DMS53 (cell line): Measurements from ENCODE around the gene PDE9A.
"Not testable (repeated sequence)": the region's sequence is repeated elsewhere in the genome, so short reads cannot be mapped to it uniquely, and the experiment has no call there.

ENCODE experiments used
- DNase-seq: peaks from one replicate; lab custom pipeline; 2025; lab: John Stamatoyannopoulos, UW

Gene PDE9A

DNA sequence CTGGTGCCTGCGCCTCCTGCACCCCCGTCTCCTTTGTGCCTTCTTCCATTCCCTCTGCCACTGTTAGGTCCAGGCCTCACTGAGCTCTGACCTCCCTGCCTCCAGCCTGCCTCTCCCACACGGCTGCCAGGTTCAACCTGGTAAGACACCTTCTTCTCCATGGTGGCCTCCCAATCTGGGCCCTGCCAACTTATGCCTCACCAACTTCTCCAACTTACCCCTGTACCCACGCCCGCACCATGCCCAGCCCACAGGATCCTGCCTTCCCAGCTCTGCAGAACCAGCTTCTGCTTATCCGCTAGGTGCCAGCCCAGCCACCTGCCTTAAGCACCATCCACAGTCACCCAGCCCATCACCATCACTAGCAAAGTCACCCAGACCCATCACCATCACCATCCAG is 37.2 kb downstream of the PDE9A start:
- DNase-seq: no peak

DNA sequence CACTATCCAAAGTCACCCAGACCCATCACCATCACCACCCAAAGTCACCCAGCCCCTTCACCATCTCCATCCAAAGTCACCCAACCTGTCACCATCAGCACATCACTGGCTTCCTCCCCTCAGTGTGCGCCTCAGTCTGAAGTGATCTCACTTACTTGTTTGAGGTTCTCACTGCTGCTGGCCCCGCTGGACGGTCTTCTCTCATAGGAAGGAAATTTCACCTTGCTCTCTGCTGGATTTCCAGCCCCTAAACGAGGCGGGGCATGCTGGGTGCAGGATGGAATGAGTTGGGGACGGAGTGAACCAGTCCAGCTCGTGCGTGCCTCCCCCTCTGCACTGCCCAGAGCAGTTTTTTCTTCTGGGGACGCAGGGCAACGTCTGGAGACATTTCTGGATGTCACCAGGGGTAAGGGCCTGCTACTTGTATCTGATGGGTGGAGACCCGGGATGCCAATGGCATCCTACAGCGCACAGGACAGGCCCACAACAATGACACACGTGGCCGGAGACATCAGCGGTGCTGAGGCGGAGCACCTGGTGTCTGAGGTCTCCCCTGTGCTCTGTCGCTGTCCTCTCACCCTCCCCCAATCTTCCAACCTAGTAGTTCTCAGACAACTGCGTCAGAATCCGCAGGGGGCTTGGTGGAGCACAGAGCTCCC is 38.6 kb downstream of the PDE9A start:
- DNase-seq: no peak

DNA sequence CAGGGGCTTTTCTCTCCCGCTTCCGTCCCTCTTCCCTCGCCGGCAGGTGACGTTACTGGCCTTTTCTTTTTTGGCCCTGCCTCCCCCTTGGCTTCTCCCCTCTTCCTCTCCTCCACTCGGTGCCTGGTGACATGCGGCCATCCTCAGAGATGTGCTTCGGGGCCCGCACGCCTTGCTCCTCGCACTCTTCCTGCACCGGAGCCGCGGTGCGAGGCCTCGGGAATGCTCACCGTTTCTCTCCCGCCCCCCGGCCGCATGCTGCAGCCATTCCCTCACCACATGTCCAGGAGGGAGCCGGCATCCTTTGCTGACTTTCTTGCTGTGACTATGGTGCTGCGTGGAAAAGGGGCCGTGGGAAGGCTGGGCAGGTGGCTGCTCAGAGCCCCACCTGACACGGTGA is 39.3 kb downstream of the PDE9A start:
- no peak for DNase-seq

DNA sequence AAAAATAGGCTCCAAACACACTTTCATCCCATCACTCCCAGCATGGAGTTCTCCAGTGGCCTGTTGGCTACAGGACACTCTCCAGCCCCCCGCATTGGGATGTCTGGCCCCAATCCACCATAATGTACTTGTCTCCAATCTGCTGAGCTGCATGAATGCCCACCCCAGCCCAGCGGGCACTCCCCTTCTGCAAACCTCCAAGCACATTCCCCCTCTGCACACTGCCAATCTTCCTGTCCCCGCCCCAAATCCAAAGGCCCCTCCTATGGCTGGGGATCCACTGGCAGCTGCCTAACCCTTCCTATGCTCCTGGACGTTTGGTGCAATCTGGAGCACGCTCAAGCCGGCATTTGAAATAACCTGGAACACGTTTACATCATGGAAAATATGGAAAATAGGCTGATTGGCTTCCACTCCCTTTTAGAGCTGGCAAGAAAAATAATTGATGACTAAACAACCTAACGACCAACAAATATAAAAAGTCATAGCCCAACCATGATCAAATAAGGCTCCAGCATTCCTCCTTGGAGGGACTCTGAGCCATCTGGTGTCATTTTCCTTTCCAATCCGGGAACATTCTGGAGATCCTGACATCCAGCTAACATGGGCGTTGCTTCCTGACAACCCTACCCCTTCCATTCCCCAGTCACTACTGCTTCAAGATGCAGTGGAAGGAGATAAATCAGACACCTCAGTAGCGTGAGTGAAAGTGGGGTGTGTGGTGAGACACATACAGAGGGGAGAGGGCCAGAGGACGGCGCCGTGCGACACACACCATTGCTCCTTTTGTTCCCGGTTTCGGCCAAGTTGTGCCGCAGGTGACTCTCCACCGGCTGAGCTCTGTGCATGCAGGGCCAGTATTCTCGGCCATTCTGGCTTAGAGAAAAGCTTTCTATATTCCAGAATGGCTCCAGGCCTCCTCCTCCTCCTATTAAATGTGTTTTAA is 41.6 kb downstream of the PDE9A start:
- no peak for DNase-seq

DNA sequence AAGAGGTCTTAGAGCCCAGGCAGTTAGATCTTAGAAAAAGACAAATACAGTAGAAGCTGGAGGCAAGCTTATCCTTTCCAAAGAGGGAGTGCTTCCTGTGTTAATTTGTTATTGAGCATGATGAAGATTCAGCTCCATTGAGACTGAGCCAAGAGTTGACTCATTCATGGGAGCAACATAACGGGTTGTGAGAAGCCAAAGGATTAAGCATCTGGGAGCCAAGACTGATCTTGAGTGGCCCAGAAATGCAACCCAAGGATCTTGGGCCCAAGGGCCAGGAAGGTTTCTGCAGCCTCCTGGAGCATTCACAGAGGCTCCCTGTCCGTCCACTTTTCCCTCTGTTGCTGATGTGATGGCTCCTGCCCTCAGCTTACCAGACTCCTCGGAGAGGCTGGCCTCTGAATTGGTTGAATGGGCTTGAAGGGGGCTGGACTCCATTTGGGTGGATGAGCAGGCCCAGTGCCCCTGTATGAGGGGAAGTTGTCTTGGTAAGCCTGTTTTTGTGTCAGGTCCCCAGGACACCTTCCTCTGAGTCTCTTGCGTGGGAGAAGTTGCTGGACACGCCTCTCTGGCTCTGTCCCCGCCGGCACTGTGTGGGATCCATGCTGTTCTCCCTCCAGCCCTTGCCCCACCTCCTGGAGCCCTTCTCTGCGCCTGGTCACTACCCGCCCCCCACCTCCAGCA is 42.4 kb downstream of the PDE9A start:
- DNase-seq: no peak

DNA sequence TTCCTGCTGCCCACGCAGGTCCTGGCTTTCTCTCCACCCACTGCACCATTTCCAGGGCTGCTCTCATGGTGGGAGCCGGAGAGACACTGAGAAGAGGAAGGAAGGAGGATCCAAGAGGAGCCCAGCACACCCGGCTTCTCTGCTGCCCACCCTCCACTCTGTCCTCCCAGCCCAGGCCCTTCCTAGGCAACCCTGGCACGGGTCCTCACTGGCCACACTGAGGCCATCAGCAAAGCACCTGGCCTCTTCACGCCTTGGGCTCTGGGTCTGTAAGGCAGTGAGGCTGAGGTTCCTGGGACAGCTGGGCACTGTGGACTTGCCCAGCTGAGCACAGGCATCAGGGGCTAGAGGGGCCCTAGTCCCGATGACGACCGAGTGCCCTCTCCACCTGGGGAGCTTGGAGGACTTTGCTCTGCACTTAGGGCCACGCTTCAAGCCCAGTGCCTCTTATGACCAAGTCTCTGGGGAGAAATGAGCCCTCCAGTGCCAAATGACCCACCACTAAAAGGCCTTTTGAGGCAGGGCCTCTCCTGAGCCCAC is 43.1 kb downstream of the PDE9A start:
- no peak for DNase-seq

DNA sequence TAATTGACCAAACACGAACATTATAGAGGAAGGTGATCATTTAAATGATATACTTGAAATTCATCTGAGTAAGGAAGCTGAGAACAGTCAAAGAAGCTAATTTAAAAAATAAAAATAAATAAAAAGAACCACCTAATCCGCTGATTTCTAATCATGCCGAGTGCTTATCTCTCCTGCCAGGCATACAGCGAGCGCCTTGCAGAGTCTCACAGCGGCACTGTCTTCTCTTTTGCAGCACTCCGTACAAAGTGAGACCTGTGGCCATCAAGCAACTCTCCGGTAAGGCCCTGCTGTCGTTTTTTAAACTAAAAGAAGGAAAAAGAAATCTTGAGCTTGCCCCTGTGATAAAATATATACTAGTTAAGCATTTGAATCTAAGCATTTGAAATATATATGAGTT is 45.3 kb downstream of the PDE9A start:
- no peak for DNase-seq

DNA sequence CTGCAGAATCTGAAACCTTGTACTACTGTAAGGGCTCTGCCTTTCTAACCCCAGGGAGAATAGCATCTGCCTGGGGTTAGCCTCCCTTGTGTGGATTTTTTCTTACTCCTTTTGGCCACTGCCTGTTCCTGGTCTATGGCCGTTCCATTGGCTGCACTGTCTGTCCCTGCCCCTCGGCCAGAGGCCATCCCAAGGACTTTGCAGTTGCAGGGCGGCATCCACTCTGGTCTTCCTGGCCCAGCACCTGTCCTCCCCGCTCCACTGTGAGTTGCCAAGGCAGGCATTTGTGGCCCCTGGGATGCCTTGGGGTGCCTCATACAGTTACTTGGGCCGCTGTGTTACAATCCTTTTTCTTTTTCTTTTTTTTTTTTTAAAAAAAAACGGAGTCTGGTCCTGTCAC is 45.8 kb downstream of the PDE9A start:
- no peak for DNase-seq

DNA sequence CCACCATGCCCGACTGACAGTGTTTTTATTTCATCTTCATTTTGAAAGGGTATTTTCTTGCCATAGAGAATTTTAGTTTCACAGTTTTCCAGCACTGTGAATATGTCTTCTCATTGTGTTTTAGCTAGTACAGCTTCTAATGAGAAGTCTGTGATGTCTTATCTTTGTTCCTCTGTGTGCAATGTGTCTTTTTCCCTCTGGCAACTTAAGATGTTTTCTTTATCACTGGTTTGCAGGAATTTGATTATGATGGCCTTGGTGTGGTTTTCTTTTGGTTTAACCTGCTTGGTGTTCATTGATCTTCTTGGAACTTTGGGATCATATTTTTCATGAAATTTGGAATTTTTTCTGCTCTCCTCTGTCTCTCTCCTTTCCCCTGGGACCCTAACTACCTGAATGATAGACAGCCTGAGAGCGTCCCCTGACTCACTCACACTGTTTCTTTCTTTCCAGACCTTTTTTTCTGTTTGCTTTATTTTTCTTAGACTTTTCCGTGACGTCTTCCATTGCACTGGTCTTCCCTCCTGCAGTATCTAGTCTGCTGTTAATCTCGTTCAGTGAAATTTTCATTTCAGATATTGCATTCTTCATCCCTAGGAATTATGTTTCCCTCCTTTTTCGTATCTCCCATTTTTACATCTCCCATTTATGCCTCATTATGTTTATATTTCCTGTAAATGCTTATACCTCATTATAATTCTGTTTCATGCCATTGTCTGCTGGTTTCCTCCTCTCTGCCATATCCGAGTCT is 48.5 kb downstream of the PDE9A start:
- DNase-seq: no peak

DNA sequence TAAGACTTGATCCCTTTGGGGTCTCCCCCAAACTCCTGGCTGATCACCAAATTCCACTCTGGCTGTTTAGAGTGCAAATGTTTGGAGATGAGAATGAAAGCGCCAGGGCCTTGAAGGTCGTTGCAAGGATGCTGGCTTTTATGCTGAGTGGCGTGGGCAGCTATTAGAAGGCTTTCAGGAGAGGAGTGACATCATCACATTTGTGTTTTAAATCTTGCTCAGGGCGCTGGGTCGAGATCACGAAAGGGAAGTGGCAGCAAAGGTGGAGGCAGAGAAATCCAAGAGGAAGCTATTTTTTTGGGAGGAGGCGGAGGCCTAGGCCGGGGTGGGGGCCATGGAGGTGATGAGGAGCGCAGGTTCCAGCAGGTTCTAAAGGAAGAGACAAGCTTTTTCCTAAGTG is 49.3 kb downstream of the PDE9A start:
- DNase-seq: no peak

DNA sequence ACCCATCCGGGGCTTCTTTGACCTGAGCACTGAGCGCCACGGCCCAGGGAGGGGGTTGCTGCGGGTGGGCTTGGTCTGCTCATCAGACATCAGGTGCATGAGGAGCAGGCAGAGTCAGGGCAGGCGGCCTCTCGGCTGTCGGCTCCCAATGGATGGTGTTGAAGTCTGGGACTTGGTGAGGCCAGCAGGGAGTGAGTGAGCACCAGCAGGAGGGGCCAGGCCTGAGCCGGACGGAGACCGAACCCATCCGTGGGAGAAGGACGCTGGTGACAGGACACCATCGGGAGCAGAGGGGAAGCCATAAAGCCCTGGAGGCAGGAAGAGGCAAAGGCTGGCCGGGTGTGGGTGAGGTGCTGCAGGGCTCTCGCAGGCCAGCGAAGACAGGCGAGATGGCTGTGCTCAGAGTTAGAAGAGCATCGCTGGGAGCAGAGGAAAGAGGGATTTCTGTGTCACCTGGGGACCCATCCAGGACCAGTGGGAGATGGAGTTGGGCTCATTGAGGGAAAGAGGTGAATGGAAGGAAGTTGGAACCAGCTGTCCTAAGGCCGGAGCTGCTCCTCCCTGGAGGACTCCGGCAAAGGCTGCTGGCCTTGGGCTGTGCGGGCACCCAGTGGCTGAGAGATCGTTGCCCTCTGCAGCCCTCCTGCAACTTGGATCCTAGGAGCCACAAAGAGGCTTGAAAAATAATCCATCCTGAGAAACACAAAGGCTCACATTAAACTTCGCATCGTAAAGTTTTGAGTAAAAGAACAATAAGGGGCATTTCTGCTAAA is 49.9 kb downstream of the PDE9A start:
- DNase-seq: no peak

DNA sequence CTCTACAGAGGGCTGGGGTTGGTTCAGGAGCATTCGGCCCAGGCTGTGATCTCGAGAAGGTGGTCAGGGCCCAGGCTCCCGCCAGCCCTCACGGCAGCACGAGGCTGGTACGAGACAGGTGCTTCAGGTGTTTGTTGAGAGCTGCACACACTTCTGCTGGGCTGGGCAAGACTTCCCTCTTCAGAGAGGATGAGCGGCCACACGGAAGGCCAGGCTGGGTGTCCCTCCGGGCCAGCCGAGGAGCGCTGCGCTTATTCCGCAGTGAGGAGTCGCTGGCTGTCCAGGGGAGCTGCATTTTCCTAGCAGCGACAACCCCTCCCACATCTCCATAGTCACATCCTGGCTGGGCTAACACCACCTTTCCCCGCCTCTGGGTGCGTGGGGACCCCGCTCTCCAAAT is 50.5 kb downstream of the PDE9A start:
- no peak for DNase-seq

DNA sequence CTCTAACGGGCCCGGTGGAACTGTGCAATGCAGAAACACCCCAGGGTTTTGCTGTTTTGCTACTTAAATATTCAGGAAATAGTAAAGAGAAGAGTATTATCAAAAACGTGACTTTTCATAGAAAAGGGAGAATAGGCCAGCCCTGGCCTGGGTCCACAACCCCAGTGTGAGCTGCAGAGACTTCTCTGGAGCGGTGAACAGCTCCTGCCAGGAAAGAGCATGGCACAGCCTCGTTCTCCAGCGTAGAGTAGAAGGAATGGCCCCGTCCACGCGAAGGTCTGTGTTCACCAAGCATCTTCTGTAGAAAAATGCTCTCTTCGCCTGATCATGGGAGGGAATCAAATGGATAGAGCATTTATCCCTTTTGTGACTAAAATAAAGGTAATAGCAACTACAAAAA is 51.4 kb downstream of the PDE9A start:
- DNase-seq: no peak

DNA sequence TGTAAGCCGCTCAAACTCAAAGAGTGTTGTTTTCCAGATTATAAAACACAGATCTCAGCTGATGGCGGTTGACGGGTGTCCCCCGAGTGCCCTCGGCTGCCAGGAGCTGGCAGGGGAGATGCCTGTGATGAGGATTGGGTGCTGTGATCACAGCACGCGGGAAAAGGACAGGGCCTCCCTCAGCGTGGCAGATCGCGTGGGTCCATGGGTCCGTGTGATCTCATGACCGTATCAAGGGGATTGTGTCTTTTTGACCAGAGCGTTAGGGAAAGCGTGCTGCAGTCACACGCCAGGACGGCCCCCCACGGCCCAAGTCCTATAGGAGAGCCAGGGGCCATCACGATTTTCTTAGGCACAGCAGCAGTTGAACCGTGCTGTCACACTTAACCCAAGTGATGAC is 51.9 kb downstream of the PDE9A start:
- no peak for DNase-seq

DNA sequence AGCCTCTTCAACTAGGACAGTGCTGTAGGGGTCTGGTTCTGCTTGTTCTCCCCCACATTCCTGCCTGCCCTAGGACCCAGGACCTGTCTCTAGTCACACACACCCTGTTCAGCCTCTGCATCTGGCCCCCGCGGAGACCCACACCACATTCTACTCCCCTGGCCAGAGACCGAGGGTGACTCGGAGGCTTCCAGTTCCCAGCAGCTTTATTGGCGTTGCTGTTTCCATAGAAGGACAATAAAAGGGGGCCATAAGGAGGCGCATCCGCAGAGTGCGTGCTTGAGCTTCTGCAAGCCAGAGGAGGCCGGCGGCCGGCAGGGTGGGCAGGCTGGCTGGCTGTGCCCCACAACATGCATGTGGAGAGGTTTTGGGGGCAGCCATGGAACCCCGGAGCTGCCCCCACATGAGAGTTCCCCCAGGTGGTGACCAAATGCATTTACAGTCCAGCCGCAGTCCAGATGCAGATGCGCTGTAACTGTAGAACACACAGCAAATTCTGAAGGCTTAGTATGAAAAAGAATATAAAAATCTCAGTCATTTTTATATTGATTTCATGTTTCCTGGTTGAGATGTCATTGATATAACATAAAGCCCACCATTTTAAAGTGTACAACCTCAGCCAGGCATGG is 52.4 kb downstream of the PDE9A start:
- DNase-seq: no peak

DNA sequence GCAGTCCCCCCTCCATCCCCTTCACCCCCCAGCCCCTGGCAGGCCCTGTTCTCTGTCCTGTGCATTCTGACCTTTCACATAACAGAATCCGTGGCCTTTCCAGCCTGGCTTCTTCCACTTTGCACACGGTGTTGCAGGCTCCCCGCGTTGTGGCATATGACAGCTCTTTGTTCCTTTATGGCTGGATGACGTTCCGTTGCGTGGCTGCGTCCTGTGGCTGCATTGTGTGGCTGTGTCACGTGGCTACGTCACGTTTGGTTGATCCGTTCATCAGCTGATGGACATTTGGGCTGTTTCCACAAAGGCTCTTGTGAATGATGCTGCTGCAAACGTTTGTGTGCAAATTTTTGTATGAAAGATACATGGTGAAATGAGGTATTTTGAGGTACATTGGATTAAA is 53.3 kb downstream of the PDE9A start:
- DNase-seq: no peak

DNA sequence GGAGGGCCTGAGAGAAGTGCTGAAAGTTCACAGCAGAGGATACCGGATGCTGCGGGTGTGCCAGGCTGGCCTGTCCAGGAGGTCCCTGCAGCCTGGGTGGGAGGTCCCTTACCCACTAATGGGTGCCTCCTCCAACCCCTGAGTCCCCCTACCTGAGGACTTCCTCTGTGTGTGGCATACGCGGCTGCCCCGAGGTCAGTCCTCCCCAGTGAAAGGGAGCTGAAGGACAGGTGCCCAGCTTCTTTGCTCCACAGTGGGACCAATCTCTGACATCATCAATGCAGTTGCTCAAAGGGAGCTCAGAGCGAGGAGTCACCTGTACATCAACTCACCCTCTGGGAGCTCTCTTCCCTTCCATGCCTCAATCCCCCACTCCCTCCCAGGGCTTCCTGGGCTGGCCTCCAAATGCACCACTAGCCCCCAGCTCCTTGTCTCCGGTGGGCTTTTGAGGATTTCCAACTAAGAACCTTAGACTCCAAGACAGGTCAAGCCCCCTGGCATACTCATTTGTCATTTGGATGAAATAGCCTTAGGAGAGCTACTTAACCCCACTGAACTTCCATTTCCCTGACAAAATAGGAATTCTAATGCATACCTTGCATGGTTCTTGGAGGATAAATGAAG is 53.9 kb downstream of the PDE9A start:
- DNase-seq: no peak

DNA sequence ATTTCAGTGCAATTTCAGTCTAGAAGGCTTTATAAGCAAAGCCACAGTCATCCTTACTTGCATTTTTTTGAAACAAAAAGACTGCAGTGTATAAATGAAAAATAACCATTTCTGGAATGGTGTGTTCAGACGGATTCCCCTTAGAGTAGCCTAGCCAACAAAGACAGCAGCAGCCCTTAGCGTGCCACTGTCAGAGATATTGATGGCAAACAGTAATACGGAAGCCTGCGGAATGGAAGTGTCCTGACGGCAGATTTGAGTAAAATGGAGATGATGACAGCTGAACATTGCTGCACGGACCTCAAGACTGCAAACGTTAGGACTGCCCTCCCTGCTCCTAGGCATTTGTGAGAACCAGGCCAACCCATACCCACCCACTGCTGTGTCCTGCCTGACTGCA is 54.7 kb downstream of the PDE9A start:
- DNase-seq: no peak

DNA sequence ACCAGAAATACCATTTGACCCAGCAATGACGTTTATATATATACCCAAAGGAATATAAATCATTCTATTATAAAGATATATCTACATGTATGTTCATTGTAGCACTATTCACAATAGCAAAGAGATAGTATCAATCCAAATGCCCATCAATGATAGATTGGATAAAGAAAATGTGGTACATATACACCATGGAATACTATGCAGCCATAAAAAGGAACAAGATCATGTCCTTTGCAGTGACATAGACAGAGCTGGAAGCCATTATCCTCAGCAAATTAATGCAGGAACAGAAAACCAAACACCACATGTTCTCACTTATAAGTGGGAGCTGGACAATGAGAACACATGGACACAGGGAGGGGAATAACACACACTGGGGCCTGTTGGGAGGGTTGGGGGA is 55.5 kb downstream of the PDE9A start:
- DNase-seq: not testable (repeated sequence)

DNA sequence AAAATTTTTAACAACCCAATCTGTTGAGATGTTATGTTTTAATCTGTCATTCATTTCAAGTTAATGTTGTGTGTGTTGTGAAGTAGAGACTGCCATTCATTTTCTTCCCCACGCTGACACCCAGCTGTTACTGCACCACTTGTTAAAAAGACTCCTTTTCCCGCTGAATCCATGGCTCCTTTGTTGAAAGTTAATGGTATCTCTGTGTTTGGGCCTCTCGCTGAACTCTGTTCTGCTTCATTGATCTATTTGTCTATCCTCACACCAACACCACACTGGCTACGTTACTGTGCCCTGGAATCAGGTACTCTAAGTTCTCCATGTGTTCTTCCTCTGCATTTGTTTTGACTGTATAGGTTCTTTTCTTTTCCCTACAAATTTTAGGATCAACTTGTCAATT is 58.2 kb downstream of the PDE9A start:
- DNase-seq: no peak
